GM12801 (cell line): ENCODE results near the gene UMAD1.

ENCODE experiments used
- CTCF ChIP-seq: IDR thresholded peaks from one replicate; pipeline ENCODE4 v1.5.1; 2011; ENCODE audit warnings: control low read depth; ENCODE audit not compliant: insufficient read length; ENCODE audit errors: extremely low read depth

The UMAD1 gene

GRCh38 chr7:7912937-7913336 is 272.4 kb downstream of the UMAD1 start:
- TF ChIP-seq CTCF = no peak

- no peak for TF ChIP-seq CTCF
Observed at GRCh38 chr7:7913504-7913903, 273.0 kb downstream of the UMAD1 start.

DNA sequence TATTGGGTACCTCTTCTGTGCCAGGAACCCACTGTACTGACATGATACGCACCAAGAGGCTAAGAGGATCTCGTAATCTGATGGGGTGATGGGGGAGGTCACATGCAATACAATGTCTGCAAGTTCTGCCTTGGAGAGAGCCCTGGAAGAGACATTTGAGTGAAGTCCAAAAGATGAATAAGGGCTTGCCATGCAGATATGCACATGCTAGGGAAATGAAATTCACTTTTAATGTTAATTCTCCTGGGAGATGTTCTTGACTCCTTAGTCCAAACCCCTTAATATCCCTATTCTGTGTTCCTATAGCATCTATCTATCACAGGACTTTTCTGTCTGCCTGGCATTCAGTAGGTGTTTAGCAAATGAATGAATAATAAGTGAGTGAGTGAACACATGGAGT is 274.0 kb downstream of the UMAD1 start:
- no peak for TF ChIP-seq CTCF

DNA sequence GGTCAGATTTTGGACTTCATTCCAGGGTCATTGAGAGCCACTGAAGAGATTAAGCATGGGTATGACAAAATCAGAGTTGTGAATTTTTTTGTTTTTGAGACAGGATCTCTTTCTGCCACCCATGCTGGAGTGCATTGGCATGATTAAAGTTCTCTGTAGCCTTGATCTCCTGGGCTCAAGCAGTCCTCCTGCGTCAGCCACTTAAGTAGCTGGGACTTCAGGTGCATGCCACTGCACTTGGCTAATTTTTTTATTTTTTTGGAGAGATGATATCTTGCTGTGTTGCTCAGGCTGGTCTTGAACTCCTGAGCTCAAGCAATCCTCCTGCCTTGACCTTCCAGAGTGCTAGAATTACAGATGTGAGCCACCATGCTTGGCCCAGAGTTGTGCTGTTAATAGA is 275.5 kb downstream of the UMAD1 start:
- no peak for TF ChIP-seq CTCF

DNA sequence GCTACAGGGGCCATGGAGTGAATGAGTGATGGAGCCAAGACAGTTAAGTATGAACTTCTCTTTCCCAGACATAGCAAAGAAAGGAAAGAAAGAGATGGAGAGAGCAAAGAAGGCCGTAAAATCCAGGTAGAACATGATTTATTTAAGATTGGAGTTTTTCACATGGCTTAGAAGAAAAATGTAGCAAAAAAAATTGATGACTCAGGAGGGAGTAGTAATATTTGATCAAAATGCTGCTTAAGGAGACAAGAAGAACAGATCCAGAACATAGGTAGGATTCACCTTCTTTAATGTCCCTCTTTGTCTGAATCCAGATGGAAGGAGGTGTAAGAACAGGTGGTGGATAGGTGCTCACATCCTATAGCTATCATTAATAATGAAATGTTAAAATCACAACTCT is 277.0 kb downstream of the UMAD1 start:
- no peak for TF ChIP-seq CTCF

- TF ChIP-seq CTCF = no peak
Observed at GRCh38 chr7:7918736-7919448, 278.3 kb downstream of the UMAD1 start.

GRCh38 chr7:7919449-7919945 is 278.9 kb downstream of the UMAD1 start:
- no peak for TF ChIP-seq CTCF

- no peak for TF ChIP-seq CTCF
Observed at GRCh38 chr7:7920056-7920455, 279.5 kb downstream of the UMAD1 start.
